OCI-LY7 (cell line): ENCODE results near the gene GMEB1. TPM values are rescaled to one million over a fixed set of nuclear protein-coding genes. Genes with fewer than 3 reads are reported as not detected.
A peak's percentile ranks its signal among the peaks of the same experiment; 100 is the strongest.

ENCODE experiments used
- BruUV-seq: library from RNA; stranded (reverse); fragments of 400-500 nt; replicated peaks from 2 replicates; lab custom pipeline; 2021; lab: Mats Ljungman, UMichigan
- CTCF ChIA-PET: fragments of 300-600 bp; sonication (Branson Sonifier 250); formaldehyde crosslinking; loops from one replicate; lab custom pipeline; 2022; ENCODE audit warnings: antibody characterized with exemption; ENCODE audit not compliant: unreplicated experiment; lab: Charles Lee
- POLR2A ChIA-PET: fragments of 300-600 bp; sonication (Branson Sonifier 250); formaldehyde crosslinking; loops from one replicate; lab custom pipeline; 2022; ENCODE audit warnings: antibody characterized with exemption; lab: Charles Lee
- DNase-seq: peaks from one replicate; pipeline ENCODE4 v3.0.0-alpha.2; 2015; ENCODE audit warnings: low spot score
- H2AFZ ChIP-seq: fragments of 200-600 bp; sonication (generic), shearing (Covaris generic); 2 replicates; pipeline ENCODE4 v1.6.1; 2014; ENCODE audit warnings: mild to moderate bottlenecking, antibody characterized with exemption, low read length, moderate library complexity
- H3K27ac ChIP-seq: fragments of 200-600 bp; sonication (generic); 2 replicates; pipeline ENCODE4 v1.5.1; 2014; ENCODE audit warnings: mixed run types, low read depth, mild to moderate bottlenecking, moderate library complexity, low read length, inconsistent platforms; ENCODE audit not compliant: poor library complexity, severe bottlenecking
- H3K36me3 ChIP-seq: fragments of 200-600 bp; sonication (generic); 2 replicates; pipeline ENCODE4 v1.6.1; 2014; ENCODE audit warnings: mild to moderate bottlenecking, antibody characterized with exemption, low read length, moderate library complexity, mixed read lengths; ENCODE audit not compliant: insufficient read depth
- H3K4me1 ChIP-seq: fragments of 200-600 bp; sonication (generic); 2 replicates; pipeline ENCODE4 v1.5.1; 2014; ENCODE audit warnings: mild to moderate bottlenecking, low read length; ENCODE audit not compliant: insufficient read depth, poor library complexity, severe bottlenecking
- H3K4me2 ChIP-seq: fragments of 200-600 bp; sonication (generic); 2 replicates; pipeline ENCODE4 v1.6.1; 2014; ENCODE audit warnings: mild to moderate bottlenecking, low read length
- H3K4me3 ChIP-seq: fragments of 200-600 bp; sonication (generic); 2 replicates; pipeline ENCODE4 v1.5.1; 2014; ENCODE audit warnings: mild to moderate bottlenecking, low read depth, low read length; ENCODE audit not compliant: poor library complexity, severe bottlenecking
- H3K79me2 ChIP-seq: fragments of 200-600 bp; sonication (generic); 2 replicates; pipeline ENCODE4 v1.6.1; 2016; ENCODE audit warnings: low read depth, mild to moderate bottlenecking, low read length, moderate library complexity, mixed read lengths; ENCODE audit not compliant: insufficient read depth
- H3K9me2 ChIP-seq: fragments of 200-600 bp; sonication (generic); 2 replicates; pipeline ENCODE4 v1.6.1; 2016; ENCODE audit warnings: mild to moderate bottlenecking, low read length, mixed read lengths; ENCODE audit not compliant: insufficient read depth
- H3K9me3 ChIP-seq: fragments of 200-600 bp; sonication (generic); 2 replicates; pipeline ENCODE4 v1.6.1; 2014; ENCODE audit warnings: mild to moderate bottlenecking, mixed run types, low read length, mixed read lengths
- H4K20me1 ChIP-seq: fragments of 200-600 bp; sonication (generic); 2 replicates; pipeline ENCODE4 v1.6.1; 2014; ENCODE audit warnings: mild to moderate bottlenecking, antibody characterized with exemption, low read length, moderate library complexity, mixed read lengths; ENCODE audit not compliant: insufficient read depth
- EZH2phosphoT487 ChIP-seq: fragments of 200-600 bp; sonication (generic); IDR thresholded peaks from 2 replicates; pipeline ENCODE4 v1.6.1; 2018; ENCODE audit warnings: low read depth, borderline replicate concordance, mild to moderate bottlenecking, mixed run types, antibody characterized with exemption, low read length, moderate library complexity, mixed read lengths
- intact Hi-C: fragments of 100-400 bp; cut with micrococcal nuclease; formaldehyde crosslinking; loops from one replicate; pipeline ENCODE4 v1.10.0; 2022; ENCODE audit not compliant: unreplicated experiment
- total RNA-seq, 2 experiments: library from RNA; depleted of rRNA in 1 of 2; stranded (reverse); fragments of >200 nt in 1 of 2; shearing (Covaris generic) in 1 of 2; gene quantifications; 2 replicates each; pipeline ENCODE4 v1.2.3, GENCODE V29; 2014 to 2022
- TF ChIP-seq, protein P1 (sequence below): fragments of 200-600 bp; sonication (generic); conservative IDR thresholded peaks from 2 replicates; pipeline ENCODE4 v1.5.1; 2014; ENCODE audit warnings: mild to moderate bottlenecking, antibody characterized with exemption, low read length, moderate library complexity, mixed read lengths

The GMEB1 gene
- total RNA-seq, 2 experiments from 2014 or later = 13.0 to 22.5 TPM

DNA sequence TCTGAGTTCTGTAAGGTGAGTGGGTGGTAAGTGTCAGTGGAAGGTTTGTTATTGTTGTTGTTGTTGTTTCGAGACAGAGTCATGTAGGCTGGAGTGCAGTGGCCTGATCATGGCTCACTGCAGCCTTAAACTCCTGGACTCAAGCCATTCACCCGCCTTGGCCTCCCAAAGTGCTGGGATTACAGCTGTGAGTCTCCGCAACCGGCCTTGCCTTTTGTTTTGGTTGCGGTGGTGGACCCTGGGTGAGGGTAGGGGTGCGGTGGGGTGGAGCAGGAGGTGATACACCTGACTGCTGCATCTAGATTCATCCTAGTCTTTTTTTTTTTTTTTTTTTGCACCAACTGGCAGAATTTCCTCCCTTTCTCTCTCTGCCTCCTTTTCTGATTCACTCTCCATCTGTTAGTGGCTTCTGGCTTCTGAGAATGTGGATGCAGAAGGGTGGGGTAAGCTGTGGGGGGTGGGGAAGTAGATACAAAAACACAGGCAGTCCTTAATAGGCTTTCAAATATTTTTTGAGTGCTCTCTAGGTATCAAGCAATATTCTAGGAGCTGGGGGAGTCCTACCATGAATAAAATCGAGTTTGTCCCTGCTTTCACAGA, 4.6 kb upstream of the GMEB1 start:
- Histone ChIP-seq H3K4me1 (peaks cover 10% of the 10 kb centered on the region), H2AFZ (no peak overlapping the region), H3K27ac (no peak overlapping the region), H3K79me2 (no peaks in the 10 kb centered on the region; the same call in 1 of the 2 replicates), H3K36me3 (no peaks in the 10 kb centered on the region), H3K4me3 (no peak overlapping the region), H3K9me3 (no peaks in the 10 kb centered on the region), H4K20me1 (no peaks in the 10 kb centered on the region), H3K4me2 (no peak overlapping the region), H3K9me2 (no peaks in the 10 kb centered on the region)
- no peak for DNase-seq
- ChIA-PET CTCF (interaction anchor here (0.7 kb wide), 1 partner anchor 375 kb away, joined by 3 read pairs; no protein-coding TSS in a partner anchor), POLR2A (interaction anchor here (0.6 kb wide), 1 partner anchor 16 kb away, joined by 3 read pairs; the partner anchor contains the start of gene RNU11)
- intact Hi-C loops = no loop called here
- no peak for TF ChIP-seq EZH2phosphoT487
- no TSS peak for BruUV-seq

DNA sequence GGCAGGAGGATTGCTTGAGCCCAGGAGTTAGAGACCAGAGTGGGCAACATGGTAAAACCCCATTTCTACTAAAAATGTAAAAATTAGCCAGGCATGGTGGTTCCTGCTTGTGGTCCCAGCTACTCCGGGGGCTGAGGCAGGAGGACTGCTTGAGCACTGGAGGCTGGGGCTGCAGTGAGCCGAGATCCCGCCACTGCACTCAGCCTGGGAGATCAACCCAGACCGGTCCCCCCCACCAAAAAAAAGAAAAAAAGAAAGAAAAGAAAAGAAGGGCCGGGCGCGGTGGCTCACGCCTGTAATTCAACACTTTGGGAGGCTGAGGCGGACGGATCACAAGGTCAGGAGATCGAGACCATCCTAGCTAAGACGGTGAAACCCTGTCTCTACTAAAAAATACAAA, 1.8 kb upstream of the GMEB1 start:
- peaks cover 24% of the 10 kb centered on the region for H3K79me2 ChIP-seq
- BruUV-seq = no TSS peak
- CTCF ChIA-PET = no interaction called here

DNA sequence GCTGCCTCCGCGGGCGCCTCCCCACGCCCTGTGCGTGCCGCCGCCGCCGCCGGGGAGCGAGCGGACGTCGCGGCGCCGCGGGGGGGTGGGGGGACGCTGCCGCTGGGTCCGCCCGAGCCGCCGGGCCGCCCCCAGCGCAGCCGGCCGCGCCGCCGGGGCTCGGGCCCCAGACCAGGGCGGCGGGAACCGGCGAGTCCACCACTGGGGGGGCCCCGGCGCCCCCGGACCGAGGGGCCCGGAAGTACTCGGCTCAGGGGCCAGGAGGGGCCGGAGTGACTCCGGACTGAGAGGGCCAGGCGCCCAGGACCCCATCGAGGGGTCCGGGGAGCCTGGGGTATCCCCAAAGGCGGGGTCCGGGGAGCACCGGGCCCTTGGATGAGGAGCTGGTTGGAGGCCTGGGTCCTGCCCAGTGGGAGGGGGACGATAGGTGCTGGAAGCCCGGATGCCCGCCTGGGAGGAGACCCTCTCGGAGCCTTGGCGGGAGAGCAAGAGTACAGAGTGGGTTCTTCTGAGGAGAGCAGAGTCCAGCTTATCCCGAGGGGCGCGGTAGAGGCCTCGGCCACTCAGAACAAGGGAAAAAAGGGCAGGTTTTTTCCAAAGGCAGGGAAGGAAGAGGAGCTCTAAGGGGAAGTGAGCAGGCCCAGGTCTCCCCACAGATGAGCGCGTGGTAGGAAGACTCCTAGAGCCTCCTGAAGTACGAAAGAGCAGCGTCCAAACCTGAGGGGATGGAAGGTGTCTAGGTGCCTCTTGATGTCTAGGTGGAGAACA, 556 bp downstream of the GMEB1 start:
- CTCF ChIA-PET = interaction anchor here (0.9 kb wide), 1 partner anchor 26 kb away, joined by 3 read pairs; no protein-coding TSS in a partner anchor
- DNase-seq = peak; percentile 82
- H3K4me3 ChIP-seq = peak overlapping the region; percentile 87
- H4K20me1 ChIP-seq = no peaks in the 10 kb centered on the region
- H3K27ac ChIP-seq = peak overlapping the region; percentile 93
- H3K4me2 ChIP-seq = peak overlapping the region; percentile 75
- no peaks in the 10 kb centered on the region for H3K9me3 ChIP-seq
- TSS peak; percentile 96 for BruUV-seq
- intact Hi-C loops = loop anchor here (1.0 kb wide), 2 partner anchors 21 to 68 kb away; partner anchors contain the start of gene RNU11
- peaks cover 13% of the 10 kb centered on the region for H3K4me1 ChIP-seq
- H3K36me3 ChIP-seq = no peaks in the 10 kb centered on the region
- peaks cover 37% of the 10 kb centered on the region for H3K79me2 ChIP-seq
- POLR2A ChIA-PET = interaction anchor here (0.6 to 2.4 kb wide), 9 partner anchors 9 to 341 kb away, joined by 3 to 30 read pairs (median 3); partner anchors contain the start of genes MED18, TAF12 and YTHDF2
- TF ChIP-seq, protein P1, sequence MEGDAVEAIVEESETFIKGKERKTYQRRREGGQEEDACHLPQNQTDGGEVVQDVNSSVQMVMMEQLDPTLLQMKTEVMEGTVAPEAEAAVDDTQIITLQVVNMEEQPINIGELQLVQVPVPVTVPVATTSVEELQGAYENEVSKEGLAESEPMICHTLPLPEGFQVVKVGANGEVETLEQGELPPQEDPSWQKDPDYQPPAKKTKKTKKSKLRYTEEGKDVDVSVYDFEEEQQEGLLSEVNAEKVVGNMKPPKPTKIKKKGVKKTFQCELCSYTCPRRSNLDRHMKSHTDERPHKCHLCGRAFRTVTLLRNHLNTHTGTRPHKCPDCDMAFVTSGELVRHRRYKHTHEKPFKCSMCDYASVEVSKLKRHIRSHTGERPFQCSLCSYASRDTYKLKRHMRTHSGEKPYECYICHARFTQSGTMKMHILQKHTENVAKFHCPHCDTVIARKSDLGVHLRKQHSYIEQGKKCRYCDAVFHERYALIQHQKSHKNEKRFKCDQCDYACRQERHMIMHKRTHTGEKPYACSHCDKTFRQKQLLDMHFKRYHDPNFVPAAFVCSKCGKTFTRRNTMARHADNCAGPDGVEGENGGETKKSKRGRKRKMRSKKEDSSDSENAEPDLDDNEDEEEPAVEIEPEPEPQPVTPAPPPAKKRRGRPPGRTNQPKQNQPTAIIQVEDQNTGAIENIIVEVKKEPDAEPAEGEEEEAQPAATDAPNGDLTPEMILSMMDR = no peak
- no peak for TF ChIP-seq EZH2phosphoT487
- H2AFZ ChIP-seq = no peak overlapping the region
- H3K9me2 ChIP-seq = no peaks in the 10 kb centered on the region

More for the DNA sequence above, 1.8 kb upstream of the GMEB1 start:
- Histone ChIP-seq H3K4me2 (no peak overlapping the region), H3K36me3 (no peaks in the 10 kb centered on the region), H4K20me1 (no peaks in the 10 kb centered on the region), H2AFZ (no peak overlapping the region), H3K4me1 (peaks cover 13% of the 10 kb centered on the region), H3K9me2 (no peaks in the 10 kb centered on the region), H3K4me3 (no peak overlapping the region), H3K27ac (no peak overlapping the region), H3K9me3 (no peaks in the 10 kb centered on the region)
- intact Hi-C loops = no loop called here
- TF ChIP-seq, protein P1 = no peak
- no peak for DNase-seq
- POLR2A ChIA-PET = interaction anchor here (0.6 kb wide), 1 partner anchor 301 kb away, joined by 4 read pairs; no protein-coding TSS in a partner anchor
